SKM-1 (cell line): ENCODE measurements around the gene HCRTR2.

Experiments used
- DNase-seq: peaks from one replicate; lab custom pipeline; 2025; ENCODE audit not compliant: unreplicated experiment; lab: John Stamatoyannopoulos, UW

Gene HCRTR2

GRCh38 chr6:55320696-55321086, 146.4 kb downstream of the HCRTR2 start:
- no peak for DNase-seq

GRCh38 chr6:55327169-55327568, 152.9 kb downstream of the HCRTR2 start, which contains the start of gene GFRAL:
Gene GFRAL (plus strand): TSS chr6:55327469. CDS start chr6:55327555, 86 bp downstream.
- no peak for DNase-seq
